Putamen (tissue), 1 donor: ENCODE results near the gene HIP1.
"Not testable (repeated sequence)": the region's sequence is repeated elsewhere in the genome, so short reads cannot be mapped to it uniquely, and the experiment has no call there.

ENCODE experiments used
- DNase-seq: peaks from one replicate; pipeline ENCODE4 v3.0.0-alpha.2; 2016; ENCODE audit warnings: low spot score

The HIP1 gene

GRCh38 chr7:75639886-75640190 is 98.9 kb downstream of the HIP1 start:
- DNase-seq: no peak

DNA sequence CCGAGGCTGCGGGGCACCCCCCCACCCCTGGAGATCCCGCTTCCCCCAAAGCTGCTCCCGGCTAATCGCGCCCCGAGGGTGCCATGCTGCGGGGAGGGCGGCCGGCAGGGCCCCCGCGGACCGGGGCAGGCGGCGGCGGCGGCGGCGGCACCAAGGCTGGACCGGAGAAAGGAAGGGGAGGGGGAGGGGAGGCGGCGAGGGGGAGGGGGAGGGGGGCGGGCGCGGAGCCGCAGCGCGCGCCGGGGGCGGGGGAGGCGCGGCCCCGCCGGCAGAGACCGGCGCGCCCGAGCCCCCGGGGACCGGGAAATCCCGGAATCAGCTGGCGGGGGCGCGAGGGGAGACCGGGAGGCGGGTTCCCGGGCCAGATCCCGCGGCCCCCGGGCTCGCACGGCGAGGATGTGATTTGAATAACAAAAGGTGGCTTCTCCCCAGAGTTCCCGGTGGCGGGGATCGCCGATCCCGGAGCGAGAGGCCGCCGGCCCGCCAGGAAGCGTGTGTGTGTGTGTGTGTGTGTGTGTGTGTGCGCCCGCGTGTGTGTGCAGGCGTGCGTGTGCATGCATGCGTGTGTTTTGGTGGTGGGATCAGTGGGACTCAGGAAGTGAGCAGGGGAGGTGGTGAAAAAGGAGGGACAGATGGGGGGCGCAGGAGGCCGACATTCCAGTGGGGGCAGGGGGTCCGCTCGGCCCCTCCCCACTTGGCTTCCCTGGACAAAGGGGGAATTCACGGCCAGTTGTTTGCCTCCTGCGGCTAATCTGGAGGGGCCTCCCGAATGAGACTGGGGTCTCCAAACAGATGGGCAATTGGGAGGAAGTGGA is 99.5 kb downstream of the HIP1 start:
- DNase-seq: no peak

- DNase-seq: peak; percentile 60
Measured at GRCh38 chr7:75638594-75639070, 100.1 kb downstream of the HIP1 start.

DNA sequence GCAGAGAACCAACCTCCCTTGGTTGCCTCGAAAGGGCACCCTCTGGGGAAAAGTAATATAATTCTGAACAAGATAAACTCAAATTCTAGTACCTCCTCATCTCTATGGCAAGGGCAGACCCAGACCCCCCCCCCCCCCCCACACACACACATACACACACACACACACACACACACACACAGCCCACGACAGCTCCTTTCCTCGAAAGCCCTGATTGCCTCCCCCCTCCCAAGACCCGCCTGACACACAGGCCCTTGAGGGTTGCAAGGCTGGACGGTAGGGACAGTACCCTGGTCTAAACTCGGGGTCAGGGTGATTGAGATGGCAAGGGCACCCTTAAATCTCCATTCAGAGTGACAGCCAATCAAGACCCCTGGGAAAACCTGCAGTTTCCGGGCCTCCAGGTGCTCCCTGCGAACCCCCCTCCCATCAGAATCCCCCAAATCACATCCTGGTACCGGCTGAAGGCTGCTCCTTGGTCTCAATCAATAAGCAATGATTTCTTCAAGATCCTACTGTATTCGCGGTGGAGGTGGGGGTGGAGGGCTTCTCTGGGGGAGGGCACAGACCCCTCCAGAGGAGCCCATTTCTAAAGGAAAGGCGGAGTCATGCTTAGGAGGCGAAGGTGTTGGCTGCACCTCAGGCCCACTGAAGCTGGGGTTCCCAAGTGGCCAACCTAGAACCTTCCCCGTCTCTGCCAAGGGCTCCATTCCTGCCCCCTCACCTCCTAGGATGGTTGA is 100.7 kb downstream of the HIP1 start:
- DNase-seq: no peak

- DNase-seq: no peak
Measured at GRCh38 chr7:75635036-75635435, 103.7 kb downstream of the HIP1 start.

GRCh38 chr7:75632587-75632986 is 106.2 kb downstream of the HIP1 start:
- not testable (repeated sequence) for DNase-seq

GRCh38 chr7:75631711-75632110 is 107.0 kb downstream of the HIP1 start:
- DNase-seq: no peak

DNA sequence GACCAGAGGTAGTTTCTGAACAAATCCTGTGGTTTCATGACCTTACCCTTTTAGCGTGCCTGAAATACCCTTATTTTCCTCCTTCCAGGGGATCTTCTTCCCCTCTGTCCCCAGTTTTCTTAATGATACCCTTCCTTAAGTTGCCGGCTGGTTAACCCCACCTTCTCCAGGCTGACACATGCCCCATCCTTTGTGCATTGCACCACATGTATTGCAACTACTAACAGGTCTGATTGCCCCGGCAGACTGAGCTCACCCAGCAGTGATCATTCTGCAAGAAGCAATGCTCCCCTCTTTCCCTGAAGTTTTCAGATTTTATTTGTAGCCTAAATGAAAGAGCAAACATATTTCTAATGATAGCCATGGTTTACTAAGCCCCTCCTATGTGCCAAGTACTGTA is 108.2 kb downstream of the HIP1 start:
- DNase-seq: no peak

DNA sequence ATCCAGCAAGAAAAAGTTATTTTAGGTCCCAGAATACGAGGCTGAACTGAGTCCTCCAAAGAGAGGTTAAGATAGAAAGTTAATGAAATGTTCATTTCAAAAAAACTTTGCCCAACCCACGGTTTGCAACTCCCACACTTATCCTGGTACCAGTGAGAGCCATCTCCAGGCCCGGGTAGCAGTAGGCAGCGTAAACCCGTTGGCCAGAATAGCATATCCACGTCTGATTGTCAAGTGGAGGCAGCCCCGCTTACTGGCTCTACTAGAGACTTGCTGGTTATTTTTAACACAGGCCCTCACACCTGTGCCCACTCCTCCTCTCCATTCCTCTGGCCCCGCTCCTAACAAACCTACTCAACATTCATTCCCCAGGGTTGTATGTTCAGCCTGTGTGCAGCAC is 109.7 kb downstream of the HIP1 start:
- DNase-seq: no peak

GRCh38 chr7:75628055-75628454 is 110.7 kb downstream of the HIP1 start:
- no peak for DNase-seq

- no peak for DNase-seq
Measured at GRCh38 chr7:75626954-75627353, 111.8 kb downstream of the HIP1 start.

GRCh38 chr7:75625868-75626267 is 112.9 kb downstream of the HIP1 start:
- no peak for DNase-seq

GRCh38 chr7:75624134-75624832 is 114.5 kb downstream of the HIP1 start:
- no peak for DNase-seq

DNA sequence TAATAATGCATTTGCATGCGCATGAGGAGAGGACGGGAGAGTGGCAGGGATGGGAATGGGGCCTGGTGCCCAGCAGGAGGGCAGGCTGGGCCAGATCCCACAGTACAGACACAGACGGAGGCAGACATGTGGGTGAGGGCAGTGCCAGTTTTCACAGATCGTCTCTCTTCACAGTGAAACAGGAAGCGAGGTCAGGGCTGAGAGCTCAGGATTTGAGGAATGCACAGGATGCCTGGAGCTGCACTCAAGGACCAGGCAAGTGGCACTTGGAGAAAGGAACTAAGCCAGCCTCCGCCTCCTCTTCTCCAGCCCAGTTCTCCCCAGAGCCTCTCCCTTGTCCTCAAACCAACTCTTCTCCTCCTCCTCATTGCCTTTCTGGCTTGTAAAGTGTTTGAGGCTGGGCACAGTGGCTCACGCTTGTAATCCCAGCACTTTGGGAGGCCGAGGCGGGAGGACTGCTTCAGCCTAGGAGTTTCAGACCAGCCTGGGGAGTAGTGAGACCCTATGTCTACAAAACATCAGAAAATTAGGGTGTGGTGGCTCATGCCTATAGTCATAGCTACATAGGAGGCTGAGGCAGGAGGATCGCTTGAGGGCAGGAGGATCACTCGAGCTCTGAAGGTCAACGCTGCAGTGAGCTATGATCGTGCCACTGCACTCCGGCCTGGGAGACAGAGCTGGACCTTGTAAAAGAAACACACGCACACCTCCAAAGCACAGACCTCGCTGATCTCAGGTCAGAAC is 115.2 kb downstream of the HIP1 start:
- DNase-seq: peak; percentile 58

- no peak for DNase-seq
Measured at GRCh38 chr7:75621124-75621523, 117.6 kb downstream of the HIP1 start.

GRCh38 chr7:75619636-75620035 is 119.1 kb downstream of the HIP1 start:
- no peak for DNase-seq

DNA sequence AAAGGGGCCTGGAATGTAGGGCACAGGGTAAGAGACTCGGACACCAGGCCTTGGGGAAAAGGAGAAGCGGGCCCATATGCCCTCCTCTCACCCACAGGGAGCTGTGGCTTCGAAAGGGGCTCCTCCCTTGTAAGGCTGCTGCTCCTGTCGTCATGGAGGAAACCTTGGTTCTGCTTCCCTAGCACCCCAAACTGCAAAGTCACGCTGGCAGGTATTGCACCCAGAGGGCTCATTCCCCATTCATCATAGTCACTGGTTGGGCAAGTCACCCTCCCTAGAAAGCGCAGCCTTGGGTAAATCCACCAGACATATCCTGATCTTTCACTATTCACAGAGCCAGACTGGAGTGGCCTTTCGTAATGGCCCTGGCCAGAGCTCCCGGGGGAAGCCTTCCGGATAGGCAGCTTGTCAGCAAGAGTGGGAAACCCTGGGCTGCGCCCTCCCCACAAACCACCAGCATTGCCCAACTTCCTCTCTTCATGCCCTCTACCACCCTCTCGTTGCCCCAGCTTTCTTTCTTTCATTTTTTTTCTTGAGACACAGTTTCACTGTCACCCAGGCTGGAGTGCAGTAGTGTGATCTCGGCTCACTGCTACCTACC is 121.0 kb downstream of the HIP1 start:
- peak; percentile 42 for DNase-seq

GRCh38 chr7:75616421-75617167 is 122.1 kb downstream of the HIP1 start:
- no peak for DNase-seq

- no peak for DNase-seq
Measured at GRCh38 chr7:75614401-75614800, 124.3 kb downstream of the HIP1 start.

DNA sequence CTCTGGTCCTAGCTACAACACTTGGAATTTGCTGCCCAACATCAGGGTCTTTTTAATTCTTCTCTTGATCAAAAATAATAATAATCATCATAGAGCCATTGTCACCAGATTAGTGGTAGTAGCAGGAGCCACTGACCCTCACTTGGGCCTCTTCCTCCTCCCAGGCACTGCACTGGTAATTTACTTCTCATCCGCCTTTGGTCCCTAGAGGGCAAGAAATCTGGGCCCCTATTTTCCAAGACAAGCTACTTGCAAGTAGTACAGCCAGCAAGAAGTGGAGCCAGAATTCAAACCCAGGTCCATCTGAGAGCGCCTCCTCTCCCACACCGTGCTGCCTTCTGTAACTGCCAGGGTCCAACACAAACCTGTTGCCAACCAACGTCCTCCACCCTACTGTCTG is 125.4 kb downstream of the HIP1 start:
- DNase-seq: no peak

- peak; percentile 96 for DNase-seq
Measured at GRCh38 chr7:75611557-75612178, 127.1 kb downstream of the HIP1 start.
